Motor neuron (in vitro differentiated cells): ENCODE results near the gene PLSCR4. TPM values are rescaled to one million over a fixed set of nuclear protein-coding genes. Genes with fewer than 3 reads are reported as not detected.
"Not testable (repeated sequence)": the region's sequence is repeated elsewhere in the genome, so short reads cannot be mapped to it uniquely, and the experiment has no call there.

ENCODE experiments used
- ATAC-seq, 8 experiments: fragments of 200-7000 bp; cut with Tn5 transposase; replicated peaks in 6 of 8; 2 replicates each; pipeline ENCODE4 v1.8.0; 2021; ENCODE audit warnings: mild to moderate bottlenecking in 8 of 8, moderate library complexity in 8 of 8
- H3K27ac ChIP-seq, 2 donors: fragments of 250-450 bp; sonication (Bioruptor Pico); 2 replicates each; pipeline ENCODE4 v1.9.0; 2021; ENCODE audit warnings: antibody characterized with exemption in 2 of 2, mild to moderate bottlenecking in 2 of 2, moderate library complexity in 1 of 2
- H3K4me1 ChIP-seq, 2 donors: fragments of 250-450 bp; sonication (Bioruptor Pico); replicated peaks in 1 of 2; 2 replicates each; pipeline ENCODE4 v1.6.1; 2021; ENCODE audit warnings: antibody characterized with exemption in 2 of 2, mild to moderate bottlenecking in 2 of 2, moderate library complexity in 1 of 2
- H3K4me3 ChIP-seq, 5 donors: fragments of 250-450 bp; sonication (Bioruptor Pico); 2 replicates each; pipeline ENCODE4 v1.9.0; 2021; ENCODE audit warnings: antibody characterized with exemption in 5 of 5, mild to moderate bottlenecking in 5 of 5, moderate library complexity in 4 of 5
- WGBS, 10 experiments: fragments of 450-650 bp; shearing (Covaris generic); methylation state at CpG; one replicate each; pipeline ENCODE4 v1.0.0; 2022; 5-methylcytosine and 5-hydroxymethylcytosine counted together
- in situ Hi-C, 9 experiments: fragments of 400-800 bp; cut with MboI; loops; one replicate each; pipeline ENCODE4 v1.15.0; 2021; ENCODE audit warnings: low sequenced_read_pairs in 9 of 9, low pct_unique_long_range_greater_than_20kb in 2 of 9; ENCODE audit not compliant: unreplicated experiment in 9 of 9
- total RNA-seq, 8 experiments: library from RNA; unstranded; fragments of 300-600 nt; gene quantifications; 2 replicates each; pipeline versions ENCODE4 v1.2.3 to v1.2.4, GENCODE V29; 2022

PLSCR4 gene
- total RNA-seq, 8 experiments from 2014 or later: 0.27 to 46.5 (median 3.5) TPM

DNA sequence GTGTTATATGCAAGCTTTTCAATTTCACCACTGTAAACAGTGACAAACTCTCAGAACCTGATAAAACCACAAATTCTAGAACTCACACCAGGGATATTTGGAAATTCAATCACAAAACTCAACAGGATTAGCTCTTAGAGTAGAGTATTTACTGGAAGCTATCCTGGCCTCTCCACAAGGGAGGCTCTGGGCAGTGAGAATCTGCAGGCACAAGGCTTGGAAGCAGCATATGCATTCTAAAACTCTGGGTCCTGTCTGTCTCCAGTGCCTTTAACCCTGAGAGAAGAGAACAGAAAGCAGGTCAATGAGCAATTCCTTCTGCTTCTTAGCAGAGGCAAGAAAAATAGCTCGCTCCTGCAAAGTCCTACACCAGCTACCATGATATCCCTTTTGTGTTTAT, 23.4 kb downstream of the PLSCR4 start:
- no peak overlapping the region for H3K27ac ChIP-seq

DNA sequence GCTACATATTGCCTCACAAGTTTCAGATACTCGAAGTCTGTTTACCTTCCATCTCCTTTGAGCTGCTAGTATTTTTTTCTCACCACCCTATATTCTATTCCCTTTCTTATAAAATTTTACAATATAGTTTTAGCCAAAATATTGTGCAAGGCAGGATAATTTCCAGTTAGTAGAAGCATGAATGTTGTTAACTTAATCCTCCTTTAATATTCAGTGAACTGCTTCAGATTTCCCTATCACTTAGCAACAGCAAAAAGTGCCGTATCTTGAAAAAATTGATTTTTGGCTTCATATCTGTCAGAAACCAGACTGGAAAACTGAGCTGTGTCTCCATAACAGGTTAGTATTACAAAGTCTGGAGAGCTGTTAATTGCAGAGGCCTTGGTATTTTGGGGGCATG, 24.0 kb downstream of the PLSCR4 start:
- Histone ChIP-seq H3K4me3 (no peak overlapping the region), H3K4me1 (no peaks in the 10 kb centered on the region), H3K27ac (no peak overlapping the region)
- 85 to 100% (median 96%) methylated on average over 2 of the region's 2 CpGs; no CpG with 5 or more reads in 2 of the 10 experiments for WGBS, 10 experiments
- no peak for ATAC-seq
- in situ Hi-C loops: no loop called here

More for the DNA sequence above, 23.4 kb downstream of the PLSCR4 start:
- ATAC-seq: no peak
- WGBS, 10 experiments: 83 to 100% (median 100%) methylated on average over 1 of the region's 1 CpG; no CpG with 5 or more reads in 7 of the 10 experiments
- Histone ChIP-seq H3K4me3 (no peak overlapping the region), H3K4me1 (no peaks in the 10 kb centered on the region)
- in situ Hi-C loops: no loop called here

GRCh38 chr3:146225458-146225857, 25.4 kb downstream of the PLSCR4 start:
- ATAC-seq: not testable (repeated sequence)

DNA sequence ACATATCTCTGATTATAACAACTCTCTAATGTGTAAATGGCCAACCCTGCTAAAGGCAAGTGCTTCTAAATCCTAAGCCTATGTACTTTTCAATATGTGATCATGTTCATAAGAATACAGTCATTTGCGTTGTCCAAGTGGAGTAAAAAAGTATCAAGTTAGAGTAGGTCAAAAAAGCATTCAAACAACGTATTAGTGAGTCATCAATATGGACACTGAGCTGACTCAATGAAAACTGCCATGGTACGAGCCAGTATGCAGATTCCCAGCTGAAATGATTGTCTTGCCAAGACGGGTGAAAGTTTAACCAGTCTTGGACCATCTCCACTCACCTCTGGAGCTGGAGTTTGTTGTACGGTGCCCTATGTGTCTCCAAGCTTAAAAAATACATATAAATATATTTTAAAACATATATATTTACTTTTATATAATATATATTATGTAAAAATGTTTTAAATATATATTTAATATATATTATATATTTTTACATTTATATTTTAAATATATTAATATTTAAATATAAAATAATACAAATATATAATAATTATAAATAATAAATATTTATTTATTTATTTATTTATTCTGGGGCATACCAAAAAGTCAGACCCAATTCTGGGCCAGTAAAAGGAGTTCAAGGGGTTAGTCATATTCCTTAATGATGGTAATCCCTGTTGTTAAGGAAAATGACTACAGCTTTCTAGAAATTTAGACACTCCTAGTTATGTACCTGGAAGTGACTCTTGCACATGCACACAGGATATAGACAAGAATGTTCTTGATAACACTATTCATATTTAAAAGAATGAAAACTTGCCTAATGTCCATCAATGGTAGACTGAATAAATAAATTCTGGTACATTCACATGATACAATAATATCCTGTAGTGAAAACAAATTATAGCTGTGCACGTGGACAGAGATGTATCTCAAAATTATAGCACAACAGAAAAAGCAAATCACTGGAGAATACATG, 27.2 kb downstream of the PLSCR4 start:
- in situ Hi-C loops: loop anchor here in 5 of 9 experiments (25.0 kb wide), 2 partner anchors 339 to 364 kb away; no protein-coding TSS in a partner anchor
- H3K27ac ChIP-seq: no peak overlapping the region
- H3K4me1 ChIP-seq: no peaks in the 10 kb centered on the region
- WGBS, 10 experiments: 78 to 100% (median 90%) methylated on average over 1 to 5 of the region's 6 CpGs
- no peak overlapping the region for H3K4me3 ChIP-seq
- no peak for ATAC-seq

More at GRCh38 chr3:146225458-146225857, 25.4 kb downstream of the PLSCR4 start:
- 100% methylated on average over 2 of the region's 25 CpGs; no CpG with 5 or more reads in 9 of the 10 experiments for WGBS, 10 experiments
- H3K4me3 ChIP-seq, H3K27ac ChIP-seq, in situ Hi-C loops, H3K4me1 ChIP-seq: not testable (repeated sequence)

DNA sequence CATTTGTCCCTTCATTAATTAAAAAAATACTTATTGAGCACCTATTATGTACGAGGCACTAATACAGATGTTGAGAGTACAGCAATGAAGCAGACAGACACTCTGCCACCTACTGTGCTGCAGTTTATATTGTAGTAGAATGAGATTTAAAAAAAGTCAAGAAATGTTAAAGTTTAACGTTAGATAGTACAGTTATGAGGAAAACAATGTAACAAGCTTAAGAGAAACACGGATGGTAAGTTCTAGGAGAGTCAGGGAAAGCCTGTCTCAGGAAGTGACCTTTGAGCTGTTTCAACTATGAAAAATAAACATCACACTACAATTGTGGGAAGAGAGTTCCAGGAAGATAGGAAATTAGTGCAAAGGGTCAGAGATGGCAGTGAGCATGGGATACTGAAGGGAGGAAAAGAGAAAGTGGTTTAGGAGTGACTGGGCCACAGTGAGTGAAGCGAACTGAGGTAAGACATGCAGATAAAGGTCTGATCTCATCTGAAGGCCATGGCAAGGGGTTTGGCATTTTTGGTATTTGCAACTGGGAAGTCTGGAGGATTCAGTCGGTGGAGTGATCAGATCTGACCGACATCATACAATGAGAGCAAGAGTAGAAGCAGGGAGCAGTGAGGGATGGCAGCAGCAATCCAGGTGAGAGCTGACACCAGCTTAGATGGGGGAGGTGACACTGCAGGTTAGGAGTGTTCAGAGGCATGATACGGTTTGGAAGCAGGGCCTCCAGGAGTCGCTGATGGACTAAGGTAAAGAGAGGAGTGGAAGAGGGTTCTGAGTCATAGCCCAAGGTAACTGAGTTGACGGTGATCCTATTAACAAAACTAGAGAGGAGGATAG, 28.5 kb downstream of the PLSCR4 start:
- Histone ChIP-seq H3K27ac (no peak overlapping the region), H3K4me1 (no peaks in the 10 kb centered on the region), H3K4me3 (no peak overlapping the region)
- in situ Hi-C loops: loop anchor here in 5 of 9 experiments (25.0 kb wide), 2 partner anchors 340 to 365 kb away; no protein-coding TSS in a partner anchor
- no peak for ATAC-seq
- WGBS, 10 experiments: 44 to 96% (median 90%) methylated on average over 1 to 9 of the region's 9 CpGs

DNA sequence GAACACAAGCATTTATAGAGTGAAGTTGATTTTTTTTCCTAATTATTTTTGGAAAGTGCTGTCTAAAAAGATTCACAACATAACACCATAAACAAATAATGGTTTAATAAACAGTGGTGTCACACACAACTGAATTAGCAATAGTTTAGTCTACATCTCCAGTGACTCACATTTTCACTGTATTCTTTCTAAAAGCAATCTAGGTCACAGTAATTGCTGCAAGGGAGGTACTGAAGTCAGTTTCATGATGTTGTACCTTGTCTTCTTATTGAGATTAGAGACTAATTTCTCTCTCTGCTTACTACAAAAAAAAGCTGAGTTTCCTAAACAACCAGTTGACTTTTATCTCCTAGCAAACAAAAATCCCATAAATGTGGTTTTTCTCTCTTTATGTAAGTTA, 29.6 kb downstream of the PLSCR4 start:
- in situ Hi-C loops: loop anchor here in 5 of 9 experiments (25.0 kb wide), 2 partner anchors 341 to 366 kb away; no protein-coding TSS in a partner anchor
- H3K4me1 ChIP-seq: no peaks in the 10 kb centered on the region
- no peak overlapping the region for H3K4me3 ChIP-seq
- peak in 1 of 8 experiments; percentile 20 for ATAC-seq
- H3K27ac ChIP-seq: no peak overlapping the region

DNA sequence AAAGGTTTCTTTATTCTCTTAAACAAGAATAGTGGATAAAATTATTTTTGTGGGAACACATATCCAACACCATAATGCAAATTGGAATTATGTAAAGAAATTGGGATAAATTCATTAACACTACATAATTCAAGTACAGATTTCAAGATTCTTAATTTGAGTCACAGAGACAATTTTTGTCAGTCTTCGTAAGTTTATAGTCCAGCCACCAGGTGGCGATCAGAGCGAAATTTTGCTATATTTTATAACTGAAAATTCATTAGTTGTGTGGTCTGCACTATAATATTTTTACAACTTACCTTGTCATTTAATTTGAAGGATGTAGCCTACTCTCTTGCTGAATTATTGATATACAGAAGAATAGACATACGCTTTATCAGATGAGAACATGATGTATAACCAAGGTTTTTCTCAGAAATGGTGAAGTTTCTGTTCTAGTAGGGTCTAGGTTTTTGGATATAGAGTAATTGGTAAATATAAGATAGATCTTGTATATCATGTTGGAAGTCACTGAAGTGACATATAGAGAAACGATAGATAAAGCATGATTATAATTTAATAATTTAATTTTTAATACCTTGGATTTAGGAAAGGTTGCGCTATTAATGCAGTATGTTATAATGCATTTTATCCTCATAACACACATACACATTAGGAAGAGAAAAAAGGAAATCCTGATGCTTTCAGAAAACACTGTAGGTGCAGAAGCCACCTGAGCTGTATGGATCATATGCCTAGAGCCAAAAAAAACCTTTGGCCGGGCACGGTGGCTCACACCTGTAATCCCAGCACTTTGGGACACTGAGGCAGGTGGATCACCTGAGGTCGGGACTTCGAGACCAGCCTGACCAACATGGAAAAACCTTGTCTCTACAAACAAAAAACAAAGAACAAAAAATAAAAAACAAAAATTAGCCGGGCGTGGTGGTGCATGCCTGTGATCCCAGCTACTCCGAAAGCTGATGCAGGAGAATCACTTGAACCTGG, 31.7 kb downstream of the PLSCR4 start:
- Histone ChIP-seq H3K4me1 (no peaks in the 10 kb centered on the region), H3K4me3 (no peak overlapping the region), H3K27ac (no peak overlapping the region)
- in situ Hi-C loops: loop anchor here in 5 of 9 experiments (10.0 to 25.0 kb wide), 3 partner anchors 106 to 368 kb away; no protein-coding TSS in a partner anchor
- ATAC-seq: no peak
- WGBS, 10 experiments: 33 to 80% (median 68%) methylated on average over 1 to 13 of the region's 13 CpGs

GRCh38 chr3:146217324-146217723, 33.6 kb downstream of the PLSCR4 start:
- H3K4me1 ChIP-seq: no peaks in the 10 kb centered on the region
- no peak overlapping the region for H3K27ac ChIP-seq
- 84 to 100% (median 100%) methylated on average over 1 to 2 of the region's 2 CpGs; no CpG with 5 or more reads in 1 of the 10 experiments for WGBS, 10 experiments
- ATAC-seq: no peak
- in situ Hi-C loops: loop anchor here in 5 of 9 experiments (10.0 to 25.0 kb wide), 3 partner anchors 107 to 370 kb away; no protein-coding TSS in a partner anchor
- H3K4me3 ChIP-seq: no peak overlapping the region

- WGBS, 10 experiments: 67 to 100% (median 90%) methylated on average over 1 to 2 of the region's 2 CpGs; no CpG with 5 or more reads in 2 of the 10 experiments
- Histone ChIP-seq H3K4me3 (no peak overlapping the region), H3K4me1 (no peaks in the 10 kb centered on the region), H3K27ac (no peak overlapping the region)
- in situ Hi-C loops: loop anchor here in 5 of 9 experiments (10.0 to 25.0 kb wide), 3 partner anchors 110 to 373 kb away; no protein-coding TSS in a partner anchor
- no peak for ATAC-seq
Observed at GRCh38 chr3:146214493-146214892, 36.4 kb downstream of the PLSCR4 start.

DNA sequence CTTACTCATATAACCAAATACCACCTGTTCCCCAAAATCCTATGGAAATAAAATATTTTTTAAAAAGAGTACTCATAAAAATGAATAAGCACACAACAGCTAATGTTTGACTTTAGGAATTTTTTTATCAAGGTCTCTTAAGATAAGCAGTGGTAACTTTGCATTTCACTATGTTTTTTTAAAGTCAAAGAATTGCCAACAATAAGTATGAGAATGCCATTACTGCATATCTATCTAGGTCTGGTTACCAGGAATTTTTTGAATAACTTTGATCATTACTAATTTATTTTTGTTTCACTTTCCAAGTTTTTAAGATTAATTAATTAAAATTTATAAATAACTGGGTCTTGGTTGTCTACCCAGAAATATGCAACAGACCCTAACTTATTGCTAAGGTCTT, 41.5 kb downstream of the PLSCR4 start:
- no peak overlapping the region for H3K27ac ChIP-seq
- in situ Hi-C loops: loop anchor here in 5 of 9 experiments (25.0 kb wide), 2 partner anchors 353 to 378 kb away; no protein-coding TSS in a partner anchor

GRCh38 chr3:146203776-146204175, 47.1 kb downstream of the PLSCR4 start:
- H3K4me3 ChIP-seq: no peak overlapping the region
- in situ Hi-C loops: loop anchor here in 5 of 9 experiments (25.0 kb wide), 2 partner anchors 359 to 384 kb away; no protein-coding TSS in a partner anchor
- H3K4me1 ChIP-seq: no peaks in the 10 kb centered on the region
- H3K27ac ChIP-seq: no peak overlapping the region
- ATAC-seq: no peak

More for the DNA sequence above, 41.5 kb downstream of the PLSCR4 start:
- Histone ChIP-seq H3K4me1 (no peaks in the 10 kb centered on the region), H3K4me3 (no peak overlapping the region)
- no peak for ATAC-seq
